ENCODE results near the gene SPOPL. TPM values are rescaled to one million over a fixed set of nuclear protein-coding genes. Genes with fewer than 3 reads are reported as not detected.

The SPOPL gene
- total and polyA plus RNA-seq, 2 of the 4 experiments (the other 2 are of a cell fraction) = 4.8 to 20.3 TPM

- no peak for TF ChIP-seq MXI1 (IDR thresholded peaks at IDR 0.05; ENCODE audit: borderline replicate concordance, low read depth, low read length)
Measured at GRCh38 chr2:138486363-138487198, 15.0 kb upstream of the SPOPL start (continued).

DNA sequence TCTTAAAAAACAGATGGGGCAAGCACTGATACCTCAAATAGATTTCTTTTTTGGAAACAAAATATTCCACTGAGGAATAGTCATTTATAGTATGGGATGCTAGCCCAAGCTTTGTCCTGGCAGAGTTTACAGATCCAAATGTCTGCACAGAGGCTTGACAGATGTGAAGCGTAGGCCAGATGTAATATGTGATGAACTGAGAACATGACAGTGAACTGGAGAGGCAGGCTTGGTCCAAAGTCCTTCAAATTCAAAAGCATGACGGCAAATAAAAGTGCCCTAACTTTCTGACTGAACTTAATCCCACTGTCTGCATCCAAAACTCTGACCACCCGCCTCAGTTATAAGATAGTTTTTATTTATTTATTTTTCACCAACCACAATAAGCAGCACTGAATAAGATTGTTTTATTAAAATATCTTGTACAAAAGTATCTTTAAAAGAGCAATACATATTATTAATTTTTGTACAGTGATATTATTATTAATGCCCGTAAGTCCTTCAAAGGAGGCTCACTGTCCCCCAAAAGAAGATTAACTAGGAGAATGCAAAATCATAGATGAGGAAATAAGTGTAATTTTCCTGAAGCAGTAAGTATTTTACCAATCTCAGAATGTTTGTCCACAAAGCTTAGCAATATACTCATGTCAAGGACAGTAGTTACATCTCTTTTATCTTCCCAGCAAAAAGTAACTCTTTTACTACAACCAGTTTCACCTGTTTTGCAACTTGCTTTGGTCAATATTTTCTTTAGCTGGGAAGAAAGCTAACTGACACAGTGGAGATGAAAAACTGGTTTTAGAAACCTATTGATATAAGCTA is 10.7 kb upstream of the SPOPL start:
- no peak overlapping the region for H3K56ac ChIP-seq (ENCODE audit: extremely low read depth, insufficient read depth, low read length)
- no peak overlapping the region for H3K9ac ChIP-seq (ENCODE audit: low read depth, low read length)
- H2BK5ac ChIP-seq (ENCODE audit: low read depth, low read length, poor library complexity, severe bottlenecking) = no peak overlapping the region
- no peak overlapping the region for H4K91ac ChIP-seq (ENCODE audit: insufficient read depth, low read depth, low read length)
- ChIA-PET POLR2A (ENCODE audit: unreplicated experiment) (no interaction called here), CTCF (no interaction called here)
- in situ Hi-C loops (cut with MboI; ENCODE audit: low sequenced_read_pairs) = no loop called here
- no peak overlapping the region for H4K8ac ChIP-seq (ENCODE audit: low read depth in 2 of 2, low read length in 2 of 2)
- H2BK120ac ChIP-seq (ENCODE audit: low read depth, low read length) = no peak overlapping the region
- no CpG with 5 or more reads among the region's 4 CpGs for WGBS, 2 experiments (ENCODE audit: extremely low coverage in 2 of 2, insufficient read length in 1 of 2)
- no peak overlapping the region for H2AK5ac ChIP-seq (ENCODE audit: low read depth, low read length)
- no peak overlapping the region for H2BK20ac ChIP-seq (ENCODE audit: low read depth, low read length)
- H3K9me3 ChIP-seq (ENCODE audit: control insufficient read depth, insufficient read depth, low read length) = no peaks in the 10 kb centered on the region
- no peak overlapping the region for H3K27ac ChIP-seq (ENCODE audit: insufficient read depth, low read length)
- no peaks in the 10 kb centered on the region; the same call in 1 of the 2 replicates for H3K9me1 ChIP-seq (ENCODE audit: insufficient read depth, low read length)
- DNase-seq (no peak), ATAC-seq (ENCODE audit: low read depth) (no peak)
- no peak overlapping the region for H2AK9ac ChIP-seq (replicated peaks; ENCODE audit: low read depth, low read length, poor library complexity)
- H3K4ac ChIP-seq (ENCODE audit: low read depth, low read length) = no peak overlapping the region
- no peak overlapping the region for H4K5ac ChIP-seq (ENCODE audit: low read depth, low read length)
- no peak overlapping the region for H2BK15ac ChIP-seq (ENCODE audit: low read depth, low read length)
- no TSS peak for BruUV-seq (replicated peaks)
- no peaks in the 10 kb centered on the region for H3K4me1 ChIP-seq (ENCODE audit: control insufficient read depth, insufficient read depth, low read length)
- H3K4me2 ChIP-seq (ENCODE audit: low read depth, low read length) = no peak overlapping the region
- intact Hi-C loops (cut with micrococcal nuclease) = no loop called here
- dilution Hi-C loops (cut with HindIII; ENCODE audit: low sequenced_read_pairs, unreplicated experiment) = no loop called here
- H4K20me1 ChIP-seq (ENCODE audit: insufficient read depth, low read length) = no peaks in the 10 kb centered on the region
- no peak overlapping the region for H2AFZ ChIP-seq (replicated peaks; ENCODE audit: low read length, poor library complexity)
- no peak overlapping the region for H3K14ac ChIP-seq (replicated peaks; ENCODE audit: low read depth, low read length)
- no peak overlapping the region for H3K4me3 ChIP-seq (ENCODE audit: insufficient read depth, low read depth, low read length)
- H3K18ac ChIP-seq (ENCODE audit: low read depth, low read length) = no peak overlapping the region
- no peaks in the 10 kb centered on the region for H3K36me3 ChIP-seq (ENCODE audit: control insufficient read depth, insufficient read depth, low read length)
- H3K79me1 ChIP-seq (ENCODE audit: low read depth in 1 of 2, low read length in 2 of 2) = no peaks in the 10 kb centered on the region
- H3K27me3 ChIP-seq (ENCODE audit: control insufficient read depth, insufficient read depth, low read length) = no peaks in the 10 kb centered on the region
- H3K23ac ChIP-seq (ENCODE audit: low read depth, low read length) = no peak overlapping the region
- TF ChIP-seq MAZ (IDR thresholded peaks at IDR 0.05; ENCODE audit: borderline replicate concordance, low read depth, low read length) (no peak), POLR2A (IDR thresholded peaks at IDR 0.05; ENCODE audit: low read depth, low read length) (no peak), BHLHE40 (IDR thresholded peaks at IDR 0.05; ENCODE audit: low read depth, low read length) (no peak), NFE2L2 (IDR thresholded peaks at IDR 0.05; ENCODE audit: low read depth, low read length) (no peak), SMC3 (IDR thresholded peaks at IDR 0.05; ENCODE audit: low read depth, low read length) (no peak), CHD1 (IDR thresholded peaks at IDR 0.05; ENCODE audit: low read depth, low read length) (no peak), MAFK (IDR thresholded peaks at IDR 0.05; ENCODE audit: low read depth, low read length) (no peak), FOS (IDR thresholded peaks at IDR 0.05; ENCODE audit: low read depth, low read length) (no peak), CTCF (conservative IDR thresholded peaks at IDR 0.05; ENCODE audit: low read depth, low read length) (no peak), RCOR1 (IDR thresholded peaks at IDR 0.05; ENCODE audit: insufficient replicate concordance, low read length) (no peak), RAD21 (IDR thresholded peaks at IDR 0.05; ENCODE audit: low read length) (no peak)
- TF ChIP-seq, protein P1, sequence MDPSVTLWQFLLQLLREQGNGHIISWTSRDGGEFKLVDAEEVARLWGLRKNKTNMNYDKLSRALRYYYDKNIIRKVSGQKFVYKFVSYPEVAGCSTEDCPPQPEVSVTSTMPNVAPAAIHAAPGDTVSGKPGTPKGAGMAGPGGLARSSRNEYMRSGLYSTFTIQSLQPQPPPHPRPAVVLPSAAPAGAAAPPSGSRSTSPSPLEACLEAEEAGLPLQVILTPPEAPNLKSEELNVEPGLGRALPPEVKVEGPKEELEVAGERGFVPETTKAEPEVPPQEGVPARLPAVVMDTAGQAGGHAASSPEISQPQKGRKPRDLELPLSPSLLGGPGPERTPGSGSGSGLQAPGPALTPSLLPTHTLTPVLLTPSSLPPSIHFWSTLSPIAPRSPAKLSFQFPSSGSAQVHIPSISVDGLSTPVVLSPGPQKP (IDR thresholded peaks at IDR 0.05; ENCODE audit: borderline replicate concordance, low read depth, low read length) = no peak
